DMS79 treated with DMSO at 0.1 percent for 48 hours (cell line): ENCODE measurements around the gene ERG28.

Experiments
- DNase-seq: peaks from one replicate; lab custom pipeline; 2025; lab: John Stamatoyannopoulos, UW

The ERG28 gene

GRCh38 chr14:75658957-75659356 lies 1.7 kb downstream of the ERG28 start:
- no peak for DNase-seq

- DNase-seq: no peak
Measured at GRCh38 chr14:75657331-75657730, 3.3 kb downstream of the ERG28 start.

- DNase-seq: no peak
Measured at GRCh38 chr14:75655235-75655634, 5.4 kb downstream of the ERG28 start.

DNA sequence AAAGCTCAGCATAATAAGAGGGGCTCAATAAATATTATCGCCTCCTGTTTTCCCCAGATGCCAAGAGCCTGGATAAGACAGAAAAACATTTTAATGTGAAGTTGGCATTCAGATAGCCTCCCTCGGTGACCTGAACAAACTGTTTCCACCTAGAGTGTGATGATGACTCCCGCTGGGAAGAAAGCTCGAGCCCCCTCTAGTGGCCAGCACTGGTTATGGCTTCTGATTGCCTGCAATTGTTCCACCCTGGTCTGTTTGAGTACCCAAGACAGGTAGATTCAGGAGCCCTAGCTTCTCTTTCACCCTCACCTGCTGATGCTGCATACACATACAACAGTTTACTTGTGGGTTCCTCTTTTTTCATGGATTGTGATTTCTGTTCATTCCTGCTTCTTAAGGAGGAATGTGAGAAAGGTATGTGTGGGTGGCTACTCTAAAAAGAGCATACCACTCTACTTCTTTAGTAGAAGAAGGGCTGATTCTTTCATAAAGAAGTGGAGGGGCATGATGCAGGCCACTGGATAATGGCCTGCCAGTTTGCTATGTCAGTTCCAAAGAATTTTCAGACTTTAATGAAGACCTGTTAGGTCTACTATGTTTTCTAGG lies 6.4 kb downstream of the ERG28 start:
- DNase-seq: peak; percentile 82

GRCh38 chr14:75653563-75653962 lies 7.1 kb downstream of the ERG28 start:
- DNase-seq: no peak

DNA sequence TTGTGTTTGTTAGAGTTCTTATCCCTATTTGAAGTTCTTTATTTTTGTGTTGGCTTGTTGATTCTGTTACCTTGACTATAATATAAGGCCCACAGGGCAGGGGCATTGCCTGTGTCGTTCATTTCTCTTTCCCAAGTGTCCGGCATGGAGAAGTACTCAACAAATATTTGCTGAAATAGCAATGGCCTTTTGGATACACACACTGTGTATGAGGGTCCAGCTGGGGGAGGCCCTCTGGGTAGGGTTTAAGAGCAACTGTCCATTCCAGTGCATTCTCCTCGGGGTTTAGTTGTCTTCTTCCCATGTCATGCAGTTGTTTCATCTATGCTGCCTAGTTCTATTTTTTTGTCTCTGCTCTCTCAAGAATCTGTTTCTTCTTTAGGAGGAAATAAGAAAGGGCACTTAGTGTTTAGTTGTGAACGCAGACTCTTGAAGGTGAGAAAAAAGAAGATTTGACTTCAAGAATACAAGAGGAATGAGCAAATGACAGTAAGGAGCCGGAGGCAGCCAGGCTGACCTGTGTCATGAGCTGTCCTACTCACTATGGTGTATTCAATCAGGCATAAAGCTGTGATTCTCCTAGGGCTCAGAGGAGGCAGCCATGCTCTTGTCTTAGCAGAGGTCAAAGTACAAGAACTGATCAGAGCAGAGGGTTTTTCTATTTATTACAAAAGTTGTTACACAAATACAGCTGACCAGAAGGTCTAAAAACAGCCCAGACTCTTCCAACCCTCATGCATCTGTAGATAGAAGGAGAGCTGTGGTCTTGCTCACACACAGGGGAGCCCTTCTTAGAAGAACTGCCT lies 10.2 kb downstream of the ERG28 start:
- no peak for DNase-seq

DNA sequence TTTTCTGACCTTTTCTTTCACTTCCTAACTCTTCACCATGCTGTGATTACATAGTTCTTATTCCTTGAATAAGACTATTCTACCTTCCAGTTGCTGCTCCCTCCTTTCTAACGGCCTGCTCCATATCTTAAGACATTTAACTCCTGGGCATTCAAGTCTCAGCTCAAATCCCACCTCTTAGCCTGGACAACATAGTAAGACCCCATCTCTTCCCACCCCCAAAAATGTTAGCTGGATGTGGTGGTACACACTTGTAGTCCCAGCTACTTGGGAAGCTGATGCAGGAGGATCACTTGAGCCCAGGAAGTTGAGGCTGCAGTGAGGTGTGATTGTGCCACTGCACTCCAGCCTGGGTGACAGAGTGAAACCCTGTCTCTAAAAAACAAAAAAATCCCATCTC lies 10.9 kb downstream of the ERG28 start:
- no peak for DNase-seq

DNA sequence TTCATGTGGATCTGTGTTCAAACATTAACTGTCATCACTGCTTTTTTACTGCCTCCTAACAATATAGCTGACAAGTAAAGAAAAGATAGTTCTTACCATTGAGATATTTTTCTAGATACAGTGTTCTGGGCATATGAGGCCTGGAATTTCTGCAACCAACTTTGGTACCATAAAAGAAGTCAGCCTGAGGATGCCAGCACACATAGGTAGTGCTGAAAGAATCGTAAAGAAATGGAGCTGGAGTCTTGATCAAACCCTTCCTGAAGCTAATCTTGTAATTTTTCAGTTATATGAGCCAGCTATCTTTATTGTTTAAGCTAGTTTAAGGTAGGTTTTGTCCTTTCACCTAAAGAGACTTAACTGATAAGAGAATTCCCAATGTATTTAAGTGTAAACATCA lies 11.3 kb downstream of the ERG28 start:
- no peak for DNase-seq

DNA sequence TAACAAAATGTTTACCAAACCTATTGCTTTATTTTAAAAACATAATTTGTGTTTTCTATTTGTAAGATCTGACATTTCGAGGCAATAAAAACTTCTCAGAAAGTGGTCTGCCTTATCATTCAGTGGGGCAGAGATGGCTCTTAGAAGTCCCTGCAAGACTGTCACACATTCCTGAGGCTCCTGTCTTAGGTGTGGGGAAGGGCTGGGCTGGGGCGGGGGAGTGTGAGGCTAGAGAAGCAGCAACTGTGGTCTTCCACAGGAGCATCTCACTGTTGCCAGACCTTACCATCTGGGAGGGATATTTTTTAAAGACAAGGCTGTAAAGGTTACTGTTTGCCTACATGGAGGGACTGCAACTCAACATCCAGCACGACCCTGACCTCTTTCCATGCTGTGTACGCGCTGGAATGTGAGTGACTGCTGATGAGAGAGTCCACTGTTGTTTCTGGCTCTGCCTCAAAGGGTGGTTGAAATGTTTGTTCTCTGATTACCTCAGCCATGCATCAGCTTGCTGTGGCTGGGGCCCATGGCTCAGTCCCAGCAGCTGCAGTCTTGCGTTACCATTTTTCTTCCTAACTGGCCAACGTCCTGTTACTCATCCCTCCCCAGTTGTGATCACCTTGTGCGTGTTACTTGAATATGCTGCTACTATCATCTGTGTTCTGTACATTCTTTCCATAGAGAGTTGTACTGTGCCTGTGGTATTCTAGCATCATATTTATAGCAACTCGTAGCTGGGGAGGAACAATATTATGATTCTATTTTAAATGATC lies 12.4 kb downstream of the ERG28 start:
- DNase-seq: peak; percentile 48

DNA sequence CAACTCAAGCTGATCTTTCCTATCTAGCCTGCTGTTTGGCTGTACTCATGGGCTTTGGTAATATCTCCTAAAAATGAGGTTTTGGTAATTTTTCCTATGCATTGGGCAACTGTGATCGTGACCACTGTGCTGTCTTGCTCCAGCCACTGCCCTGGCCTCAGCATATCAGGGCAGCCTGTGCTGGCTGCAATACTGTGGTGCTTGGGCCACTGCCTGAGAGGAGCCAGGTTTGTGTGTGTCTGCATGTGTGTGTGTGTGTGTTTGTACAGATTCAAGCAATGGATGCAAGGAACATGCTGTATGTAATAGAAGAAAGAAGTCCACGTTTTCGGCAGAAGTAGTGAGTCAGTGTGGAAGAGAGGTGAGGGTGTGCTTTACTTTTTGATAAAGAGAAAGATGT lies 13.0 kb downstream of the ERG28 start:
- DNase-seq: no peak

- DNase-seq: no peak
Measured at GRCh38 chr14:75646762-75647161, 13.9 kb downstream of the ERG28 start.

DNA sequence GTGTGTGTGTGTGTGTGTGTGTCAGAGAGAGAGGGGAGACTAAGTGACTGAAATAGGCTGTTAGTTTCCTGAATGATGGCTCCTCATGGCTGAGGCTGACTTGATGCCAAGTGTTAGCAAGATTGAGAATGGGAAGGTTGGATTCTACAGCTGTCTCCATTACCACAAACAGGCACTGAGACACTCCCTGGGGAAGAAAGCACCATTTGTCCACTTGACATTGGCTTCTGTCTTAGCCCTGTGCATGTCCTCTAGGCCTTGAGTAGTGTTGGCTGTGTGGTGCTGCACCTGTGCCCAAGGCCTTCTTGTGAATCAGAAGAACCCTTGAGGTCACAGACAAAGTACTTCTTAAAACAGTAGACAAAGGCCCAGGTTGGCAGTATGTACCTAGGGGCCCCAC lies 15.6 kb downstream of the ERG28 start:
- DNase-seq: peak; percentile 99

GRCh38 chr14:75643985-75644384 lies 16.7 kb downstream of the ERG28 start:
- no peak for DNase-seq

DNA sequence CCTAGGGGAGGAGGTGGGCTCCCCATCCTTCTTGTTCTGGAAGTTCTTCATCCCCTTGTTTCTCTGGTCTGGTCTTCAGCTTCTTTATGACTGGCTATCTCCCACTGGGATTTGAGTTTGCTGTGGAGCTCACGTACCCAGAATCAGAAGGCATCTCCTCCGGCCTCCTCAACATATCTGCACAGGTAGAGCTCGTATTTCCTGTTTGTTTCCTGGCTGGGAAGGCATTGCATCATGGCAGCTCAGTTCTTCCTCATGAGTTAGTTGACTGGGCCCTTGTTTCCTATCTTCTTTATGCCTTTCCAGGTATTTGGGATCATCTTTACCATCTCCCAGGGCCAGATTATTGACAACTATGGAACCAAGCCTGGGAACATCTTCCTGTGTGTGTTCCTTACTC lies 19.8 kb downstream of the ERG28 start:
- no peak for DNase-seq

DNA sequence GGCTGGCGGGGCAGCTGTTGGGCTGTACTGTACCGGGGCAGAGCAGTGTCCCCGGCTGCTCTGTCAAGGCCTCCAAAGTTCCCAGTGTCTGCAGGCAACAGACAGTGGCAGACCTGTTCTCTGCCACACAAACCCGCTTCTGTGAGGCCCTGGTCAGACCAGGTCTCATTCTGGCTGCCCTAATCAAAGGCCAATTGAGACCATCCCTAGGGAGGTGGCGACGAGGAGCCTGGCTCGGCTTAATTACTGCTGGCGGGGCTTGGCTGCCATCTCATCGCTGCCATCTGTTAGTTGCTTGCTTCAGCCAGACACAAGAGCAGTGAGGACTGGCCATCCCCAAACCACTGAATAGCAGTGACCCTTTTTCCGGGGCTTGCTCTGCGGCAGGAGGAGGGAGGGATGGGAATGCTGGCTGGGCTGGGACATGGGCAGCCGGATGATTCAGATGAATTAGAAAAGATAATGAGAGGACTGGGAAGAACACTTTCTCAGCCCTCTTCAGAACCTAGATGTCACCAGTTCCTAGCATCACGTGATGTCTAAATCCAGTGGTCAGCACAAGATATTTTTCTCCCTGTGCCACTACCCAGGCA lies 24.5 kb downstream of the ERG28 start:
- no peak for DNase-seq

- DNase-seq: no peak
Measured at GRCh38 chr14:75634848-75635247, 25.8 kb downstream of the ERG28 start.

DNA sequence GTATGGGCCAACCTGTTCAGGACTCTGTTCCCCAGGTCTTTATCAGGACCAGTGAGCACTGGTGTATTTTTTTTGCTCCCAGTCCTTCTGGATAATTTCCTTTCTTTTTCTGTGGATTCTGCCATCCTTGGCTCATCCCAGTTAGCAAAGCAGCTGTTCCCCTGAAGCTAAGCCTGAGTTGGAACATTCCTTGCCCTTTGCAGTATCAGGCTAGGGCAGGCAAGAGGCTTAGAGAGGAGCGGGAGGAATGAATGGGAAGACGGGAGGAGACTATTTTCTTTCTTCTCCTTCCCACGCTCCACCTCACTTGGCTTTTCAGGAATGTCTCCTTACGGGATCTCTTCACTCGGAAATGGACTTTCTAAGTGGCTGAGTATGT lies 29.2 kb downstream of the ERG28 start:
- peak; percentile 53 for DNase-seq

- DNase-seq: peak; percentile 75
Measured at GRCh38 chr14:75630695-75631452, 29.8 kb downstream of the ERG28 start.

- DNase-seq: peak; percentile 98
Measured at GRCh38 chr14:75628816-75629215, 31.9 kb downstream of the ERG28 start.

GRCh38 chr14:75627406-75627805 lies 33.3 kb downstream of the ERG28 start:
- no peak for DNase-seq

- DNase-seq: no peak
Measured at GRCh38 chr14:75626863-75627262, 33.8 kb downstream of the ERG28 start.

- DNase-seq: no peak
Measured at GRCh38 chr14:75626396-75626795, 34.3 kb downstream of the ERG28 start.
